Left ventricle myocardium inferior (tissue), 1 donor: Measurements from ENCODE around the gene SFTPA2. TPM values are rescaled to one million over a fixed set of nuclear protein-coding genes. Genes with fewer than 3 reads are reported as not detected.

Experiments used
- DNase-seq: peaks from one replicate; pipeline ENCODE4 v3.0.0-alpha.2; 2020
- H3K27ac ChIP-seq: fragments of 200-600 bp; replicated peaks from 2 replicates; pipeline ENCODE4 v1.8.0; 2021
- H3K27me3 ChIP-seq: fragments of 200-600 bp; 2 replicates; pipeline ENCODE4 v1.8.0; 2021; ENCODE audit warnings: low read depth
- H3K36me3 ChIP-seq: fragments of 200-600 bp; 2 replicates; pipeline ENCODE4 v1.8.0; 2021
- H3K4me1 ChIP-seq: fragments of 200-600 bp; 2 replicates; pipeline ENCODE4 v1.8.0; 2021
- H3K4me3 ChIP-seq: fragments of 200-600 bp; 2 replicates; pipeline ENCODE4 v1.8.0; 2021; ENCODE audit warnings: mild to moderate bottlenecking, moderate library complexity
- H3K9me3 ChIP-seq: fragments of 200-600 bp; replicated peaks from 2 replicates; pipeline ENCODE4 v1.8.0; 2021
- CTCF ChIP-seq: fragments of 200-600 bp; IDR thresholded peaks from 2 replicates; pipeline ENCODE4 v1.8.0; 2021; ENCODE audit warnings: antibody characterized with exemption, mild to moderate bottlenecking, borderline replicate concordance
- intact Hi-C: fragments of 100-400 bp; cut with micrococcal nuclease; formaldehyde crosslinking; loops from one replicate; pipeline ENCODE4 v1.11.0; 2022
- total RNA-seq: library from RNA; stranded (reverse); fragmentation: NEBNext Ultra II Directional; extraction: Animal tissue kit (Norgen Biotek cat#: 25700); gene quantifications from one replicate; pipeline ENCODE4 v1.2.1, GENCODE V29; 2021
- donor health status: DM: no; HTN: yes; CAD: no; lungs with severe emphysema.

The SFTPA2 gene
- total RNA-seq, 1 donor from 2014 or later, result not detected

- Histone ChIP-seq H3K27ac (no peak overlapping the region), H3K9me3 (no peaks in the 10 kb centered on the region), H3K36me3 (no peaks in the 10 kb centered on the region), H3K4me3 (no peak overlapping the region), H3K4me1 (no peaks in the 10 kb centered on the region), H3K27me3 (peaks cover 18% of the 10 kb centered on the region)
- intact Hi-C loops, result no loop called here
- DNase-seq, result no peak
- no peak for TF ChIP-seq CTCF
Measured at GRCh38 chr10:79507440-79508167, 52.6 kb downstream of the SFTPA2 start.

Other genes starting within 250 kb of the SFTPA2 start
- gene PPIF, start 212.9 kb downstream of the SFTPA2 start, total RNA-seq, result 150 TPM
- gene ZCCHC24, start 114.8 kb downstream of the SFTPA2 start, total RNA-seq, result 47.5 TPM
- 0.05 TPM for gene EIF5AL1, start 47.9 kb downstream of the SFTPA2 start, total RNA-seq
- gene SFTPA1, start 50.5 kb upstream of the SFTPA2 start, total RNA-seq, result not detected
- gene NUTM2B, start 142.8 kb upstream of the SFTPA2 start, total RNA-seq, result 0.52 TPM